ENCODE results near the gene CDHR5.

DNA sequence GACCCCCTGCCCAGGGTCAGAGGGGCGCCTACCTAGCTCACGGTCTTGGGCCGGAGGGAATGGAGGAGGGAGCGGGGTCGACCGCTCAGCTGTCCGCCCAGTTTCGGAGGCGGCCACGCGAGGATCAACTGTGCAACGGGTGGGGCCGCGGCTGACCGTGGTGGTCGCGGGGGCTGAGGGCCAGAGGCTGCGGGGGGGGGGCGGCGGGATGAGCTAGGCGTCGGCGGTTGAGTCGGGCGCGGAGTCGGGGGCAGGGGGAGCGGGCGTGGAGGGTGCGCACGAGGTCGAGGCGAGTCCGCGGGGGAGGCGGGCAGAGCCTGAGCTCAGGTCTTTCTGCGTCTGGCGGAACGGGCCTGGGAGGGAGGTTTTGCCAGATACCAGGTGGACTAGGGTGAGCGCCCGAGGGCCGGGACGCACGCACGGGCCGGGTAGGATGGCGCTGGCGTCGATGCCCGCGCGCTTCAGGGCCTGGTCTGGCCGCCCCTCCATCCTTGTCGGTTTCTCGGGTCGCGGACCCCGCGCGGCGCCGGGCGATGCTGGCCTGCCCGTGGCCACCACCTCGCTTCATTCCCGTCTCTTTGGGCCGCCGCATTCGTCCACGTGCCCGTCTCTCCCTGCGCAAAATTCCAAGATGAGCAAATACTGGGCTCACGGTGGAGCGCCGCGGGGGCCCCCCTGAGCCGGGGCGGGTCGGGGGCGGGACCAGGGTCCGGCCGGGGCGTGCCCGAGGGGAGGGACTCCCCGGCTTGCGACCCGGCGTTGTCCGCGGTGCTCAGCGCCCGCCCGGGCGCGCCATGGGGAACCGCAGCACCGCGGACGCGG lies 12.0 kb upstream of the CDHR5 start, which contains the start of gene DRD4:
- TF ChIP-seq, protein P1, sequence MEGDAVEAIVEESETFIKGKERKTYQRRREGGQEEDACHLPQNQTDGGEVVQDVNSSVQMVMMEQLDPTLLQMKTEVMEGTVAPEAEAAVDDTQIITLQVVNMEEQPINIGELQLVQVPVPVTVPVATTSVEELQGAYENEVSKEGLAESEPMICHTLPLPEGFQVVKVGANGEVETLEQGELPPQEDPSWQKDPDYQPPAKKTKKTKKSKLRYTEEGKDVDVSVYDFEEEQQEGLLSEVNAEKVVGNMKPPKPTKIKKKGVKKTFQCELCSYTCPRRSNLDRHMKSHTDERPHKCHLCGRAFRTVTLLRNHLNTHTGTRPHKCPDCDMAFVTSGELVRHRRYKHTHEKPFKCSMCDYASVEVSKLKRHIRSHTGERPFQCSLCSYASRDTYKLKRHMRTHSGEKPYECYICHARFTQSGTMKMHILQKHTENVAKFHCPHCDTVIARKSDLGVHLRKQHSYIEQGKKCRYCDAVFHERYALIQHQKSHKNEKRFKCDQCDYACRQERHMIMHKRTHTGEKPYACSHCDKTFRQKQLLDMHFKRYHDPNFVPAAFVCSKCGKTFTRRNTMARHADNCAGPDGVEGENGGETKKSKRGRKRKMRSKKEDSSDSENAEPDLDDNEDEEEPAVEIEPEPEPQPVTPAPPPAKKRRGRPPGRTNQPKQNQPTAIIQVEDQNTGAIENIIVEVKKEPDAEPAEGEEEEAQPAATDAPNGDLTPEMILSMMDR (IDR thresholded peaks at IDR 0.05; ENCODE audit: poor library complexity), result no peak
- TF ChIP-seq EZH2 (IDR thresholded peaks at IDR 0.05; ENCODE audit: borderline replicate concordance) (no peak), EZH2phosphoT487 (IDR thresholded peaks at IDR 0.05; ENCODE audit: low read depth, severe bottlenecking, unreplicated experiment) (no peak)
